H7 (cell line): Measurements from ENCODE around the gene PAPPA2. TPM values are rescaled to one million over a fixed set of nuclear protein-coding genes. Genes with fewer than 3 reads are reported as not detected.
A peak's percentile ranks its signal among the peaks of the same experiment; 100 is the strongest.
"Not testable (repeated sequence)": the region's sequence is repeated elsewhere in the genome, so short reads cannot be mapped to it uniquely, and the experiment has no call there.

ENCODE experiments used
- DNase-seq: peaks from one replicate; pipeline ENCODE4 v3.0.0; 2012
- H3K27me3 ChIP-seq: 2 replicates; pipeline ENCODE4 v1.6.0; 2011; ENCODE audit warnings: mild to moderate bottlenecking, low read length; ENCODE audit not compliant: control insufficient read depth, insufficient read depth
- H3K36me3 ChIP-seq: replicated peaks from 2 replicates; pipeline ENCODE4 v1.5.1; 2011; ENCODE audit warnings: low read length; ENCODE audit not compliant: control insufficient read depth, insufficient read depth
- H3K4me3 ChIP-seq: 2 replicates; pipeline ENCODE4 v1.5.1; 2011; ENCODE audit warnings: low read depth, mild to moderate bottlenecking, control low read depth, low read length, moderate library complexity; ENCODE audit not compliant: insufficient read depth
- total RNA-seq: library from RNA; depleted of rRNA; stranded (reverse); fragments of >200 nt; shearing (Covaris generic); gene quantifications from 2 replicates; pipeline ENCODE4 v1.2.3, GENCODE V29; 2014

The PAPPA2 gene
- total RNA-seq, 1 experiment from 2014 or later = 0.45 TPM

DNA sequence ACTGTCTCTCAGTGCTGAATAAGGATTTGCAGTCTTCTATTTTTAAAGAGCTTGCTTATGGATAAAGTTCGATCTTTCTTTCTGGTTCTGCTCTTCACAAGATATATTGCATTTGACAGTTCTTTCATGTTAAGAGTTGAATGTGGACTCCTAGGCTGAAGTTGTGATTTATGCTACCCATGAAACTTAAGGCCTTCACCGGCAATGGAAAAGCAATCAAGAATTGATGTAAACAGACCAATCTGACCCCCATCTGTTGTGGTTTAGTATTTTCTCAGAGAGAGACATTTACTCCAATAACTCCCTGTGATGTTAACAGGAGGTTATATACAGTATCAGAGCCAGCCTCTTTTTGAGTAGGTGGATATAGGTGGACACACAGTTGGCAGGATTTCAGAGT is 165.8 kb downstream of the PAPPA2 start:
- DNase-seq = no peak
- no peaks in the 10 kb centered on the region for H3K36me3 ChIP-seq
- H3K27me3 ChIP-seq = no peaks in the 10 kb centered on the region; the same call in 1 of the 2 replicates
- no peak overlapping the region for H3K4me3 ChIP-seq

DNA sequence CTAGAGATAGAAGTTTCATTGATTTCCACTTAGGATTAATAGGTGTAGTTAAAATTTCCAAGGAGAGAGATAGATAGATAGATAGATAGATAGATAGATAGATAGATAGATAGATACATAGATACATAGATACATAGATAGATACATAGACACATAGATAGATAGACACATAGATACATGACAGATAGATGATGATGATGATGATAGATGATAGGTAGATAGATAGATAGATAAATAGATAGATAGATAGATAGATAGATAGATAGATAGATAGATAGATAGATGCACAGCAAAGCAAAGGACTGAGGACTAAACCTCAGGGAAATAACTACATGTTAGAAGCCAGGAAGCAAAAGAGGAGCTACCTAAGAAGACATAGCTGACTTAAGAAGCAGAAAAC is 171.8 kb downstream of the PAPPA2 start:
- not testable (repeated sequence) for DNase-seq, H3K36me3 ChIP-seq, H3K4me3 ChIP-seq, H3K27me3 ChIP-seq

DNA sequence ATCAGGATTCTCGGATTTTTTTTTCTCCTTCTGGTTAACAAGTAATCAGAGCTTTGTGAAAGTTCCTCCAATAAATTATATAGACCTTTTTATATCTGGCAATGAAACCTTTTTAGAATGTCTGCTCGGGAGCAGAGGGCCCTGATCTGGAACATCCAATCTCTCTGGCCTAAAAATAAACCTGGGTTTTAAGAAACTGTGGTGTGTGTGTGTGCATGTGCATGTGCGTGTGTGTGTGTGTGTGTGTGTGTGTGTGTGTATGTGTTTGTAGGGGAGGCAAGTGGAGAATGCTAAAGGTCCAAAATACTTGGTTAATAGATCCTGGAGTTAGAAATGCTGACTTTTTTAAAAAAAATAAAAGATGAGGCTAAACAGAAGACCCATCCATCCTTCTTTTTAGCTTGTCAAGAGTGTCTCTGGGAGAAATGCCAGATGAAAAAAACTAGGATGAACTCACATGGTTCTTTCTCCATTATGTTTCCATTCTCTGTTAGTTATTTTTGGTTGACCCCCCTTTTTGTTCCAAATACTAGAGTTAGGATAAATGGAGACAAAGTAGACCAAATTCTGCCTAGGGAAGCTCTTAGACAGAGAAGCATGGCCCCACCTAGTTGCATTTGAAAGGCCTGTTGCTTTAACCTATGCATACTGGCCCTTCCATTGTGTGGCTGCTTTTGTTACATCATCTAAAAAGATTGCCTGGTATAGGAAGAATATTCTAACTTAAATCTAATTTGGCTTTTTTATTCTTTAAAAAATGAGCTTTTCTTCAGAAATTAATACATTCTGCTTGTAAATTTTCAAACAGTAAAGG is 175.9 kb downstream of the PAPPA2 start:
- no peak overlapping the region for H3K4me3 ChIP-seq
- H3K36me3 ChIP-seq = no peaks in the 10 kb centered on the region
- DNase-seq = no peak
- no peaks in the 10 kb centered on the region for H3K27me3 ChIP-seq

DNA sequence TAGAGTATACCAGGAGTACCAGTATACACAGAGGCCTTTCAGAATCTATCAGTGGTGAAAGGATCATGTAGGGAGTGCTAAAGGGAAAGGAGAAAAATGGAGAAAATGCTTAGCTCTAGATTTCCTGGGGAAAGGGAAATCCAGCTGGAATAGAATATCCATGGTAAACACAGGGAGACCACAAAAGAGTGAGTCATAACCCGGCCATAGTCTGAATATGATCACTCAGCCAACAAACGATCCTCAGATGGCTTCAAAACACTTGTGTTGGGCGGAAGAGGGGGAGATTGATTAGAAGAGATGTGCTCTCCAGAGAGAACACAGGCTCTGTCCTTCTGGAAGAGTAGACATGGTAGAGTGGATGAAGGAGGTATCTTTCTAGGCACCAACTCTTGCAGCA is 180.6 kb downstream of the PAPPA2 start:
- H3K4me3 ChIP-seq = no peak overlapping the region
- H3K36me3 ChIP-seq = no peaks in the 10 kb centered on the region
- H3K27me3 ChIP-seq = no peaks in the 10 kb centered on the region
- DNase-seq = no peak

DNA sequence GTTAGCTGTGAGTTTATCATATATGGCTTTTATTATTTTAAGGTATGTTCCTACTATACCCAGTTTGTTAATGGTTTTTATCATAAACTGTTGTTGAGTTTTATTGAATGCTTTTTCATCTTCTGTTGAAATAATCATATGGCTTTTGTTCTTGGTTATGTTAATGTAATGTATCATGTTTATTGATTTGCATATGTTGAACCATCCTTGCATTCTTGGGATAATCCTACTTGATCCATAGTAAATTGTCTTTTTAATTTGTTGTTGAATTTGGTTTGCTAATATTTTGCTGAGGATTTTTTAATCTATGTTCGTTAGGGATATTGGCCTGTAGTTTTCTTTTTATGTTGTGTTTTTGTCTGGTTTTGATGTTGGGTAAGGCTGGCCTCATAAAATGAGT is 185.6 kb downstream of the PAPPA2 start:
- DNase-seq = no peak
- Histone ChIP-seq H3K36me3 (no peaks in the 10 kb centered on the region), H3K4me3 (no peak overlapping the region), H3K27me3 (no peaks in the 10 kb centered on the region)

DNA sequence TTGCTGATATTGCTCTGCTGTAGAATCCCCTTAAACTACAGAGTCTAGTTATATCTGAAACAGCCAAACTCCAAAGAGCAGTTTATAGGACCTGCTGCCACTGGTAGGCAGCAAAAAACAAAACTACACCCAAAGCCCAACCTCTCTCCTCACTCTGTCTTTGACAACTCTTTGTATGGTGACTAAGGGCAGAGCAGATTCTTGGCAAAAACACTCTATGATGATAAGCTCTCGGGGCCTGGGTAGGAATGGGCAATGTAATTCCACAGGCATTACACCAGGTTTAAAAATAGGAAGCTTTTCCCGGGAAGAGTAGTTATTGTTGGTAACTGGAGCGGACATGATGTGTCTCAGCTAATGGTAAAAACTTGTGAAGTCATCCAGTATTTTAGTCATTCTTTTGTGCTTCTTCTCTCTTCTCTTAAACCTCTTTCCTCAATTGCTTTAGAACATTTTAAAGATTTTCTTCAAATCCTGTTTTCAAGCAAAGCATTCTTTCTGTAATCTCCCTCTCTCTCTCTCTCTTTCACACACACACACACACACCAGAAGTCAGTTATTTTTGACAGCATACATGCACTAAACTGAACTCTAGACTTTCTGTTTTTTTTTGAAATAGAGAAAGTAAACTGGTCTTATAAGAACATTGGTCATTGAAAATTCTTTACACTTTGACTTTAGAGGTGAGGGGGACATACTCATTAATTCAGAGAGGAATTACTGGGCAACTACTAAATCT is 193.5 kb downstream of the PAPPA2 start:
- Histone ChIP-seq H3K27me3 (no peaks in the 10 kb centered on the region), H3K36me3 (no peaks in the 10 kb centered on the region), H3K4me3 (no peak overlapping the region)
- no peak for DNase-seq

DNA sequence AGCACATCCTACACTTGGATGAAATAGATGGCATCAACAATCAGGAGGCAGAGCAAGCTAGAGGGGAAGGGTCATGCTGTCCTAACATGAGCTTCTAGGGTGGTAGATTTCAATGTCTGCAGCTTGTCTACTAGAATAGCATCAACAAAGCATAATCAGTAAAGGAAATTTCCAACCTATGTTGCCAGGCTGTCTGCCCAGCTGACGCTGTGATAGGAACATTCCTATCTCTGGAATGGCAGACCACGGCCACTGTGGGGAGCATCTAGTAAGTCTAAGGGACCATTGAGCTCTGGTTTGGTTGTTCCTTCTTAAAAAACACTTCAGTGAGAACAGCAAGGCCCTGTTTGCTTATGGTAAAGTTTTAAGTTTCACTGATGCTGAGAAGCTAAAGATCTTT is 206.8 kb downstream of the PAPPA2 start:
- H3K27me3 ChIP-seq = no peaks in the 10 kb centered on the region
- DNase-seq = no peak
- no peaks in the 10 kb centered on the region for H3K36me3 ChIP-seq
- no peak overlapping the region for H3K4me3 ChIP-seq

DNA sequence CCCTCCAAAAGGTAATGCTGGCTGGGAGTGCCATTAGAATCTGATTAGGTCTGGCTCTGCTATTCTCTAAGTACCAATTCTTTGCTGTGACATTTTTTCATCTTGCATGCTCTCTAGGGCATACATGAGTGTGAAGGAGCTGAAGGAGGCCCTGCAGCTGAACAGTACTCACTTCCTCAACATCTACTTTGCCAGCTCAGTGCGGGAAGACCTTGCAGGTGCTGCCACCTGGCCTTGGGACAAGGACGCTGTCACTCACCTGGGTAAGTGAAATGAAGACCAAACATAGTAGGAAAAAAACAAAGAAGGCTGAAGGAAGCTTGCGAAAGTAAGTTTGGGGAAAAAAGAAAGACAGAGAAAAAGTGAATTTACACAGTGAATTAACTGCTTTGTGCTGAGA is 207.9 kb downstream of the PAPPA2 start:
- no peaks in the 10 kb centered on the region for H3K36me3 ChIP-seq
- H3K4me3 ChIP-seq = no peak overlapping the region
- no peak for DNase-seq
- H3K27me3 ChIP-seq = no peaks in the 10 kb centered on the region

DNA sequence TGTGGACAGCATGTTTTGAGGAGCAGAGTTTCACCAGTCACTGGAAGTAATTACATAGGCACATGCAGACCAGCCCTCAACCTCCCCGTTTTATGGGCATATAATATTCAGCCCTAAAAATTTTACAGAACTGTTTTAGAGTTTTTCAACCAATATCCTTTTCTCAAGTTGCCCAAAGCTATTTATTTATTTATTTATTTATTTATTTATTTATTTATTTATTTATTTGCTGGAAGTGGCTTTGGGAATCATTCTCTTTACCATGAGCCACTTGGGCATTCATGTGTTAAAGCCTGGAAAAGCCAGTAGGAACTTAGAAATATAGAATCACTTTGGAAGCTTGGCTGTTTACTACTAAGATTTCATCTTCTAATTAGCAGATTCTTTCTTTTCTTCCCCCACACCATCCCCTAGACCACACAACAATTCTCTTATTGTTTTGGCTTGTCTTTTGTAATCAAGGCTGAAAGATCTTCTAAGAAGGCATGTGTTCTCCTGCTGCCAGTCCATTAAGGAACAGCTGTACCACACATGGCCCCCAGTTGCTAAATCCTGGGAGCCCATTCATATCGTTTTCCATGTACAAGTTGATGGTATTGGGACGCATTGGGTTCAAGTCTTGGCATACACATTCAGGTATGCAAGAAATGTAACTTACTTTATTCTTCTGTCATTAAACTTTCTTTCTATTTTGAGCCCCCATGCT is 220.0 kb downstream of the PAPPA2 start:
- DNase-seq = no peak
- Histone ChIP-seq H3K4me3 (no peak overlapping the region), H3K27me3 (no peaks in the 10 kb centered on the region), H3K36me3 (no peaks in the 10 kb centered on the region)

DNA sequence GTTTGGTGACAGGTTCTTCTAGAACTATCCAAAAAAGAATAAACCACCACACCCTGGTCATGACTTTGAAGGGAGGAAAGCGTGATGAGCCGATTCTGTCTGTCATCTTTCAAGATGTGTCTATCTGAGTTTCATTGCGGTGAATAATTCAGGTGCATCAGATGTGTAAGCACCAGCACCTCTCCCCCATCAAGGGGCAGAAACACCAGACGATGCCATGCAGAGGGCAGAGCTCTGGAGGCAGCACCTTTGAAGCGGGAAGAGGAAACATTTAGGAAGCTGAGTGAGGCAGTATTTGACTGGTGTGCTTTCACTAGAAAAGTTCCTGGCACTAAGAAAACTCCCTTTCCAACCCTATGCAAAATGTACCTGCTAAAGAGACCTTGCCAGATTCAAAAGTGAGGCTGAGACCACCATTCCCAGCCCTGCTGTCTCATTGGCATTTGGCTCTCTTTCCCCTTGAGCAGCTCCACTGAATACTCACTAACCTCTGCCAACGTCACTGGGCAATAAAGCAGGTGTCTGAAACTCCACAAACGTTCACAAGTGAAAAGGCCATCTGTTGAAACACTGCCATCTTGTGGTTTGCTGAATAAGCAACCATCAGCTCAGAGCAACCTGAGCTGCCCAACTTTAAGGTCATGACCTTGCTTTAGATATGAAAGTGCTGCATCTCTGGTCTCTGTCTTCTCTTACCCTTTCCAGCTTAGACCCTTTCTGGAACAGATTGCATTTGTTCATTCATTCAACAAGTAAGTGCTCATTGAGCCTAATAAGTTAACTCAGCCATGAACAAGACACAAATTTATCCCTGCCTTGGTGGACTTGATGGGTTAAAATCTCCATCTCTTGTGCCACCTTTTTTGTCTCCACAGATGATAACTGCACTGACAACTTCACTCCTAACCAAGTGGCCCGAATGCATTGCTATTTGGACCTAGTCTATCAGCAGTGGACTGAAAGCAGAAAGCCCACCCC is 228.6 kb downstream of the PAPPA2 start:
- Histone ChIP-seq H3K27me3 (no peaks in the 10 kb centered on the region), H3K4me3 (no peak overlapping the region), H3K36me3 (no peaks in the 10 kb centered on the region)
- DNase-seq = peak; percentile 6

DNA sequence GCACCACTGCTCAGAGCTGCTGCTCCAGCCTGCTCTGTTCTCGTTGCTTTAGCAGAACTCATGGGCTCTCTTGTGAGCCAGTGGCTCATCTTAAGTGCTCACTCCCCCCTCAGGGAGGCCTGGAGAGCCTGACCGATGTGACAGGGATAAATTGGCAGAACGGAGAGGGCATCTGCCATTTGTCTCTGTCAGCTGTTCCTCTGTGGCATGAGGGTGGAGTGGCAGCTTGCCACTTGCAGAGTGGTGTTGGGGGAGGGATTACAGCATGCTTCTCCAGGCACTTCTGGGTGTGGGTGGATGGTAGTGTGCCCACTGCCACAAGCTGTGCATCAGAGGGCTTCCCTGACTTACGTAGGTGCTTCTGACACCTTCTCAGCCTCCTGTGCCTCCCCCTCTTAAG is 229.5 kb downstream of the PAPPA2 start:
- H3K27me3 ChIP-seq = no peaks in the 10 kb centered on the region
- no peaks in the 10 kb centered on the region for H3K36me3 ChIP-seq
- DNase-seq = no peak
- no peak overlapping the region for H3K4me3 ChIP-seq

DNA sequence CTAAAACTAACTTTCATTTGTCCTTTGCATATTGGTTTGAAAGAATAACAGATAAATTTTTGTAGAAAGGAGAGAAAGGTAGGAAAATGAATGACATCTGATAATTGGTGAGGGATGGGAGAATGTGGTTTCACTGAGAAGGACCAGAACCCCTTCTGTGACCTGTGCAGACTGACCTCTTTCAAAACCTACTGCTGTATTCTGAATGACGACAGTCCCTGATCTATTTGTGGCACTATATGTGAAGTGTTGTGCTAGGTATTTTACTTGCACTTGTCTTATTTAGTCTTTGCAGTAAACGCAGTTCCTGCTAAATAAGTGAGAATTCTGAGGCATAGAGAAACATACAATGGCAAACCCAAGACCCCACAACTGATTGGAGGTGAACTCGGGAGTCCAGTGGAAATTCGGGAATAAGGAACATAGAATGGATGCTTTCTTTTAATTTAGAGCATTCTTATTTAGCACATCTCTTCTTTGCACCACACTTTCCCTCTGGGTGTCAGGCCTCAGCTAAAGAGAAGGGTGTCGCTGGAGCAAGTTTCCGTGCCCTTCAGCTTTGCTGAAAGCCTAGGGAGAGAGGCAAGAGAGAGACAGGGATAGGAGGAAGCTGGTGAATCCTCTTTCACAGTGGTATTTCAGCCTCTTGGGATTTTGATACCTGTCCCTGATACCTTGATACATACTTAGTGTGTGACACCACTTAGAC is 230.2 kb downstream of the PAPPA2 start:
- no peak for DNase-seq
- Histone ChIP-seq H3K27me3 (no peaks in the 10 kb centered on the region), H3K36me3 (no peaks in the 10 kb centered on the region), H3K4me3 (no peak overlapping the region)

DNA sequence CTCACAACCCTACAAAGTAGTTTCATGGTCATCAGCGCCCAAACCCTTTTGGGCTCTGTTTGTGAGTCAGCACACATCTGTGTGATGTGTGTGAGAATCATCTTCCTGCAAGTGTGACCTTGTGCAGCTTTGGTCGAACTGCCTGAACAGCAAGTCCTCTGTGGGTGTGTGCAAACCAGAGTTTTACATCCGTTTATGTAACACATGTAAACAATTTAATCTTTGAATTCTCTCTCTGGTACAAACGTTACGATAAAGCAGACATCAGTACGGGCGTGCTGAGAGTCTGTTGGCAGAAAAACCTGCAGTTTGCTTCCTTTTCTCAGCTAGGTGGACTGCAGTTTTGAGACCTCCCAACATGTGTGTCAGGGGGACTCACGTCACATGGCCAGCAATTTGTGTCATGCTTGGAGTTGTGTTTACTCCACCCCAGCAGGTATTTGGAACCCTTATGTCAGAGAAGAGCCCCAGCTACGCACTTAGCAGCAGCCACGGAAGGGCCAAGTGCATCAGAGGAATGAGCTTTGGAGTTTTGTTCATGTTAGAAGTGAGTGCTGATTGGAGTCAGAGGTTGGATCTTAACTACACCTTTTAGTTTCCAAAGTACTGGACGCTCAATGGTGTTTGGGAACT is 230.8 kb downstream of the PAPPA2 start:
- H3K4me3 ChIP-seq = no peak overlapping the region
- H3K36me3 ChIP-seq = no peaks in the 10 kb centered on the region
- no peak for DNase-seq
- H3K27me3 ChIP-seq = no peaks in the 10 kb centered on the region
